Effector memory CD4-positive, alpha-beta T cell (primary cell): Measurements from ENCODE around the gene ZNF697.
"Not testable (repeated sequence)": the region's sequence is repeated elsewhere in the genome, so short reads cannot be mapped to it uniquely, and the experiment has no call there.

Source experiments
- DNase-seq, 3 donors: peaks; one replicate each; pipeline ENCODE4 v3.0.0-alpha.2; 2020
- H3K27ac ChIP-seq: 2 replicates; pipeline ENCODE4 v1.7.0; 2013; ENCODE audit warnings: mild to moderate bottlenecking, low read length, moderate library complexity; ENCODE audit not compliant: insufficient read depth, poor library complexity, severe bottlenecking
- H3K27me3 ChIP-seq: replicated peaks from 2 replicates; pipeline ENCODE4 v1.7.0; 2013; ENCODE audit warnings: mild to moderate bottlenecking, low read length; ENCODE audit not compliant: insufficient read depth, control insufficient read depth, poor library complexity, severe bottlenecking
- H3K36me3 ChIP-seq: 2 replicates; pipeline ENCODE4 v1.7.0; 2013; ENCODE audit warnings: mild to moderate bottlenecking, low read length, moderate library complexity; ENCODE audit not compliant: control insufficient read depth, insufficient read depth
- H3K4me1 ChIP-seq: 2 replicates; pipeline ENCODE4 v1.7.0; 2013; ENCODE audit warnings: low read length, mild to moderate bottlenecking; ENCODE audit not compliant: control insufficient read depth, insufficient read depth, poor library complexity, severe bottlenecking
- H3K4me3 ChIP-seq: 2 replicates; pipeline ENCODE4 v1.7.0; 2013; ENCODE audit warnings: low read length, low read depth, mild to moderate bottlenecking; ENCODE audit not compliant: insufficient read depth, poor library complexity, severe bottlenecking
- H3K9me3 ChIP-seq: 2 replicates; pipeline ENCODE4 v1.7.0; 2013; ENCODE audit warnings: mild to moderate bottlenecking, low read length, moderate library complexity; ENCODE audit not compliant: control insufficient read depth

ZNF697 gene

GRCh38 chr1:119593805-119594204, 54.3 kb downstream of the ZNF697 start:
- Histone ChIP-seq H3K9me3 (no peaks in the 10 kb centered on the region), H3K27ac (no peak overlapping the region), H3K36me3 (no peaks in the 10 kb centered on the region), H3K4me1 (no peaks in the 10 kb centered on the region), H3K27me3 (no peaks in the 10 kb centered on the region), H3K4me3 (no peak overlapping the region)
- DNase-seq = no peak

- no peaks in the 10 kb centered on the region for H3K9me3 ChIP-seq
- DNase-seq = no peak
- H3K27me3 ChIP-seq = no peaks in the 10 kb centered on the region
- no peaks in the 10 kb centered on the region for H3K36me3 ChIP-seq
- H3K4me1 ChIP-seq = no peaks in the 10 kb centered on the region
- H3K27ac ChIP-seq = no peak overlapping the region
- H3K4me3 ChIP-seq = no peak overlapping the region
These were observed 57.7 kb downstream of the ZNF697 start for GRCh38 chr1:119590393-119590792.

GRCh38 chr1:119588621-119589020, 59.4 kb downstream of the ZNF697 start:
- Histone ChIP-seq H3K4me1 (no peaks in the 10 kb centered on the region), H3K27ac (no peak overlapping the region), H3K9me3 (no peaks in the 10 kb centered on the region), H3K36me3 (no peaks in the 10 kb centered on the region), H3K4me3 (no peak overlapping the region), H3K27me3 (no peaks in the 10 kb centered on the region)
- no peak for DNase-seq

GRCh38 chr1:119587341-119587740, 60.7 kb downstream of the ZNF697 start:
- Histone ChIP-seq H3K4me1 (no peaks in the 10 kb centered on the region), H3K36me3 (no peaks in the 10 kb centered on the region), H3K27me3 (no peaks in the 10 kb centered on the region), H3K27ac (no peak overlapping the region), H3K4me3 (no peak overlapping the region), H3K9me3 (no peaks in the 10 kb centered on the region)
- DNase-seq = no peak

GRCh38 chr1:119585801-119586200, 62.3 kb downstream of the ZNF697 start:
- not testable (repeated sequence) for DNase-seq, H3K4me3 ChIP-seq, H3K9me3 ChIP-seq, H3K27me3 ChIP-seq, H3K4me1 ChIP-seq, H3K27ac ChIP-seq, H3K36me3 ChIP-seq

GRCh38 chr1:119582801-119583200, 65.3 kb downstream of the ZNF697 start:
- H3K27ac ChIP-seq = no peak overlapping the region
- H3K27me3 ChIP-seq = no peaks in the 10 kb centered on the region

GRCh38 chr1:119581076-119581475, 67.0 kb downstream of the ZNF697 start:
- H3K4me3 ChIP-seq, H3K4me1 ChIP-seq, H3K36me3 ChIP-seq, DNase-seq, H3K27ac ChIP-seq, H3K27me3 ChIP-seq, H3K9me3 ChIP-seq: not testable (repeated sequence)

More at GRCh38 chr1:119582801-119583200, 65.3 kb downstream of the ZNF697 start:
- no peaks in the 10 kb centered on the region for H3K4me1 ChIP-seq
- DNase-seq = no peak
- H3K4me3 ChIP-seq = no peak overlapping the region
- H3K36me3 ChIP-seq = no peaks in the 10 kb centered on the region
- H3K9me3 ChIP-seq = no peaks in the 10 kb centered on the region

- H3K4me3 ChIP-seq = no peak overlapping the region
- no peak overlapping the region for H3K27ac ChIP-seq
- DNase-seq = no peak
- no peaks in the 10 kb centered on the region for H3K36me3 ChIP-seq
- H3K4me1 ChIP-seq = no peaks in the 10 kb centered on the region
- H3K27me3 ChIP-seq = no peaks in the 10 kb centered on the region
- H3K9me3 ChIP-seq = no peaks in the 10 kb centered on the region
These were observed 74.2 kb downstream of the ZNF697 start for GRCh38 chr1:119573886-119574285.

- DNase-seq, H3K27ac ChIP-seq, H3K36me3 ChIP-seq, H3K4me3 ChIP-seq, H3K4me1 ChIP-seq, H3K27me3 ChIP-seq, H3K9me3 ChIP-seq: not testable (repeated sequence)
These were observed 78.0 kb downstream of the ZNF697 start for GRCh38 chr1:119569930-119570622.
